Neural progenitor cell (in vitro differentiated cells): ENCODE results near the gene LUC7L3.

Source experiments
- CTCF ChIP-seq: fragments of 200-600 bp; sonication (generic); IDR thresholded peaks from 2 replicates; pipeline ENCODE4 v1.5.1; 2017; ENCODE audit warnings: antibody characterized with exemption, mild to moderate bottlenecking
- EZH2 ChIP-seq: fragments of 200-600 bp; sonication (generic); IDR thresholded peaks from 2 replicates; pipeline ENCODE4 v1.6.1; 2017; ENCODE audit warnings: antibody characterized with exemption, mild to moderate bottlenecking, moderate library complexity
- EZH2phosphoT487 ChIP-seq: fragments of 200-600 bp; sonication (generic); IDR thresholded peaks from 2 replicates; pipeline ENCODE4 v1.6.1; 2017; ENCODE audit warnings: antibody characterized with exemption

DNA sequence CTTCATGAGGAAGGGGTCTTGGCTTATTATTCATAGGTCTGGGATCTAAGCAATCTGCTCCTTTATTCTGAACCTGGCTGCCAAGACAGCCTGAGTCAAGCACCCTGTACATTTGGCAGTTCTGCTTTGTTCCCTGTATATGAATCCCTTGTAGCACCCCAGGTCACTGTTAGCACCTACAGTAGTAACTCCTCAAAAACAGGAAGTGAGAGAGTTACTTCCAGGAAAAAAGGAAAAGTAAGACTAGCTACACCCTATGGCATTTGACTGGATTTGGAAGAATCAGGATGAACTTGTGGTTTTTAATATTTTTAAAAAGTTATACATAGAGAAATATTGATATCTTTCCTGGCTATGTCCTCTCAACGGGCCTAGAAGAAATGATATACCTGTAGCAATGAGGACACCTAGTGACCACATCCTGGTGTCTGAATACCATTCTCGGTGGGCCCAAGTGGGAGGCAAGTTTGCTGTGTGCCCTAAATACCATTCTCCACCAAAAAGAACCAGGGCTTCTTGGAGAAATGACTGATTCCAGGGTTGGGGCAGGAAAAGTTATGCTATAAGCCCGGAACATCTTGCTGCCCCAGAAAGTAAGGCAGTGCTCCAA, 21.6 kb upstream of the LUC7L3 start:
- TF ChIP-seq CTCF (peak; percentile 25), EZH2 (no peak), EZH2phosphoT487 (no peak)
